OCI-LY1 (cell line): ENCODE measurements around the gene SDC3.

Experiments used
- H2AFZ ChIP-seq: fragments of 200-600 bp; sonication (generic), shearing (Covaris generic); 2 replicates; pipeline ENCODE4 v1.6.0; 2014; ENCODE audit warnings: antibody characterized with exemption, mild to moderate bottlenecking, low read length
- H3F3A ChIP-seq: fragments of 200-600 bp; sonication (generic), shearing (Covaris generic); 2 replicates; pipeline ENCODE4 v1.6.0; 2014; ENCODE audit warnings: mild to moderate bottlenecking, antibody characterized with exemption, low read length, moderate library complexity; ENCODE audit not compliant: insufficient read depth
- H3K27ac ChIP-seq: fragments of 200-600 bp; sonication (generic); 2 replicates; pipeline ENCODE4 v1.5.1; 2014; ENCODE audit warnings: low read length, mixed run types, mild to moderate bottlenecking, low read depth; ENCODE audit not compliant: poor library complexity, severe bottlenecking
- H3K27me3 ChIP-seq: fragments of 200-600 bp; sonication (generic); 2 replicates; pipeline ENCODE4 v1.6.0; 2014; ENCODE audit warnings: antibody characterized with exemption, mild to moderate bottlenecking, low read length, moderate library complexity; ENCODE audit not compliant: insufficient read depth
- H3K36me3 ChIP-seq: fragments of 200-600 bp; sonication (generic); 2 replicates; pipeline ENCODE4 v1.6.1; 2014; ENCODE audit warnings: mild to moderate bottlenecking, antibody characterized with exemption, low read length, moderate library complexity, mixed read lengths; ENCODE audit not compliant: insufficient read depth
- H3K4me1 ChIP-seq: fragments of 200-600 bp; sonication (generic); 2 replicates; pipeline ENCODE4 v1.5.1; 2014; ENCODE audit warnings: mild to moderate bottlenecking, low read length, moderate library complexity; ENCODE audit not compliant: insufficient read depth, severe bottlenecking
- H3K4me2 ChIP-seq: fragments of 200-600 bp; sonication (generic), shearing (Covaris generic); 2 replicates; pipeline ENCODE4 v1.6.1; 2014; ENCODE audit warnings: low read length
- H3K4me3 ChIP-seq: fragments of 200-600 bp; sonication (generic); 2 replicates; pipeline ENCODE4 v1.5.1; 2014; ENCODE audit warnings: low read length, low read depth, mild to moderate bottlenecking, mixed read lengths; ENCODE audit not compliant: poor library complexity, severe bottlenecking
- H3K79me2 ChIP-seq: fragments of 200-600 bp; shearing (Covaris generic); 2 replicates; pipeline ENCODE4 v1.6.1; 2016; ENCODE audit warnings: mixed run types, low read length, mixed read lengths; ENCODE audit not compliant: insufficient read depth
- H3K9ac ChIP-seq: fragments of 200-600 bp; sonication (generic), shearing (Covaris generic); 2 replicates; pipeline ENCODE4 v1.6.1; 2014; ENCODE audit warnings: mild to moderate bottlenecking, low read length, mixed read lengths
- H3K9me2 ChIP-seq: fragments of 200-600 bp; sonication (generic), shearing (Covaris generic); 2 replicates; pipeline ENCODE4 v1.6.1; 2014; ENCODE audit warnings: low read depth, mild to moderate bottlenecking, low read length, mixed read lengths
- H3K9me3 ChIP-seq: fragments of 200-600 bp; shearing (Covaris generic); 2 replicates; pipeline ENCODE4 v1.6.1; 2014; ENCODE audit warnings: low read length, mixed read lengths
- H4K20me1 ChIP-seq: fragments of 200-600 bp; sonication (generic), shearing (Covaris generic); 2 replicates; pipeline ENCODE4 v1.6.0; 2016; ENCODE audit warnings: mild to moderate bottlenecking, low read length; ENCODE audit not compliant: insufficient read depth
- CTCF ChIP-seq: fragments of 200-600 bp; sonication (generic), shearing (Covaris generic); IDR thresholded peaks from 2 replicates; pipeline ENCODE4 v1.5.1; 2017; ENCODE audit warnings: mild to moderate bottlenecking, antibody characterized with exemption, low read length, moderate library complexity, mixed read lengths
- EZH2 ChIP-seq: fragments of 200-600 bp; sonication (generic), shearing (Covaris generic); IDR thresholded peaks from 2 replicates; pipeline ENCODE4 v1.8.0; 2017; ENCODE audit warnings: borderline replicate concordance, mixed run types, mild to moderate bottlenecking, antibody characterized with exemption, low read length, moderate library complexity, mixed read lengths

Gene SDC3

GRCh38 chr1:30880678-30881318, 27.8 kb downstream of the SDC3 start:
- Histone ChIP-seq H3K9me2 (no peaks in the 10 kb centered on the region), H3K36me3 (no peaks in the 10 kb centered on the region), H3K79me2 (no peaks in the 10 kb centered on the region), H3K4me2 (no peak overlapping the region), H3K9ac (no peak overlapping the region), H3K4me3 (no peak overlapping the region), H3K27me3 (peaks cover 8% of the 10 kb centered on the region; the same call in 1 of the 2 replicates), H3K27ac (no peak overlapping the region), H2AFZ (no peak overlapping the region), H3K4me1 (no peaks in the 10 kb centered on the region), H3K9me3 (no peaks in the 10 kb centered on the region), H3F3A (no peaks in the 10 kb centered on the region), H4K20me1 (no peaks in the 10 kb centered on the region)
- no peak for TF ChIP-seq EZH2
- TF ChIP-seq CTCF: no peak

- TF ChIP-seq CTCF (no peak), EZH2 (no peak)
- Histone ChIP-seq H3K9ac (no peak overlapping the region), H3K9me2 (no peaks in the 10 kb centered on the region), H3K9me3 (no peaks in the 10 kb centered on the region), H3K27me3 (peaks cover 12% of the 10 kb centered on the region; the same call in 1 of the 2 replicates), H3F3A (no peaks in the 10 kb centered on the region), H3K27ac (no peak overlapping the region), H3K4me1 (no peaks in the 10 kb centered on the region), H3K79me2 (no peaks in the 10 kb centered on the region), H2AFZ (no peak overlapping the region), H3K36me3 (no peaks in the 10 kb centered on the region), H3K4me3 (no peak overlapping the region), H4K20me1 (no peaks in the 10 kb centered on the region), H3K4me2 (no peak overlapping the region)
These were observed 28.4 kb downstream of the SDC3 start for GRCh38 chr1:30879940-30880677.

GRCh38 chr1:30879126-30879786, 29.3 kb downstream of the SDC3 start:
- Histone ChIP-seq H3K9me3 (no peaks in the 10 kb centered on the region), H3K4me1 (no peaks in the 10 kb centered on the region), H3K4me2 (no peak overlapping the region), H4K20me1 (no peaks in the 10 kb centered on the region), H3K36me3 (no peaks in the 10 kb centered on the region), H2AFZ (no peak overlapping the region), H3K79me2 (no peaks in the 10 kb centered on the region), H3K9ac (no peak overlapping the region), H3K4me3 (no peak overlapping the region), H3F3A (no peaks in the 10 kb centered on the region), H3K27ac (no peak overlapping the region), H3K9me2 (no peaks in the 10 kb centered on the region), H3K27me3 (peaks cover 12% of the 10 kb centered on the region; the same call in 1 of the 2 replicates)
- TF ChIP-seq EZH2 (no peak), CTCF (no peak)
